Body of pancreas (tissue), 4 donors: ENCODE measurements around the gene CDH11.

ENCODE experiments used
- POLR2A ChIP-seq, 3 donors: fragments of 450-650 bp; IDR thresholded peaks; one replicate each; pipeline ENCODE4 v1.6.1; 2016; ENCODE audit warnings: antibody characterized with exemption in 3 of 3, mild to moderate bottlenecking in 2 of 3
- TF ChIP-seq, protein P1 (sequence below), 7 experiments: fragments of 450-650 bp in 4 of 7; fragments of 200-600 bp in 3 of 7; sonication (generic) in 3 of 7; IDR thresholded peaks; one replicate each; pipeline ENCODE4 v1.5.1; 2016 to 2019; ENCODE audit warnings: antibody characterized with exemption in 7 of 7

DNA sequence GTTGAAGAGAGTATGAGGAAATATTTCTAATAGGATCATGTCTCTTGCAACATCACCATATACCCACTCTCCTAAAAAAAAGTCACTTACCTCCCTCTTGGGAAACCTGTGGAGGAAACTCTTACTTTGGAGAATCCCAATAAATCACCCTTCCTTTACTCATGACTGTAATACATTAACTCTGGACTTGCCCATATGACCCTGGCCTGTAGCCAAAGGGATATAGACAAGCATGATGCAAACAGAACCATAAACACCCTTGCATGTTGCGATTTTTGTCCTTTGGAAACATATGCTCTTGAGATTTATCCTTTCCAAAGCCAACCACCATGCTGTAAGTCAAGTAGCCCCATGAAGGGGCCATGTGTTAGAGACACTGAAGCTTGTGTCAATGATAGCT lies 19.5 kb downstream of the CDH11 start:
- TF ChIP-seq, protein P1, sequence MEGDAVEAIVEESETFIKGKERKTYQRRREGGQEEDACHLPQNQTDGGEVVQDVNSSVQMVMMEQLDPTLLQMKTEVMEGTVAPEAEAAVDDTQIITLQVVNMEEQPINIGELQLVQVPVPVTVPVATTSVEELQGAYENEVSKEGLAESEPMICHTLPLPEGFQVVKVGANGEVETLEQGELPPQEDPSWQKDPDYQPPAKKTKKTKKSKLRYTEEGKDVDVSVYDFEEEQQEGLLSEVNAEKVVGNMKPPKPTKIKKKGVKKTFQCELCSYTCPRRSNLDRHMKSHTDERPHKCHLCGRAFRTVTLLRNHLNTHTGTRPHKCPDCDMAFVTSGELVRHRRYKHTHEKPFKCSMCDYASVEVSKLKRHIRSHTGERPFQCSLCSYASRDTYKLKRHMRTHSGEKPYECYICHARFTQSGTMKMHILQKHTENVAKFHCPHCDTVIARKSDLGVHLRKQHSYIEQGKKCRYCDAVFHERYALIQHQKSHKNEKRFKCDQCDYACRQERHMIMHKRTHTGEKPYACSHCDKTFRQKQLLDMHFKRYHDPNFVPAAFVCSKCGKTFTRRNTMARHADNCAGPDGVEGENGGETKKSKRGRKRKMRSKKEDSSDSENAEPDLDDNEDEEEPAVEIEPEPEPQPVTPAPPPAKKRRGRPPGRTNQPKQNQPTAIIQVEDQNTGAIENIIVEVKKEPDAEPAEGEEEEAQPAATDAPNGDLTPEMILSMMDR (IDR thresholded peaks at IDR 0.05): no peak
- TF ChIP-seq POLR2A (IDR thresholded peaks at IDR 0.05): no peak
